HepG2 (cell line): ENCODE measurements around the gene SLCO2A1. TPM values are rescaled to one million over a fixed set of nuclear protein-coding genes. Genes with fewer than 3 reads are reported as not detected.

Experiments used
- CEBPG ChIP-seq: IDR thresholded peaks from 2 replicates; pipeline ENCODE4 v1.6.1; 2016
- CHD4 ChIP-seq: fragments of 200-600 bp; sonication (generic); IDR thresholded peaks from 2 replicates; pipeline ENCODE4 v1.7.0; 2017; ENCODE audit warnings: mild to moderate bottlenecking, low read length, borderline replicate concordance
- CTCF ChIP-seq: sonication (generic); formaldehyde crosslinking; IDR thresholded peaks from 2 replicates; pipeline ENCODE4 v1.5.0; 2020; ENCODE audit warnings: mild to moderate bottlenecking, missing genetic modification reagents, moderate library complexity
- IRF1 ChIP-seq: sonication (generic); formaldehyde crosslinking; IDR thresholded peaks from 2 replicates; pipeline ENCODE4 v1.4.0; 2020; ENCODE audit warnings: low read depth, mild to moderate bottlenecking, missing genetic modification reagents
- NR2F6 ChIP-seq, 2 experiments: IDR thresholded peaks; 2 replicates each; pipeline ENCODE4 v1.6.1; 2016; ENCODE audit warnings: antibody characterized with exemption in 1 of 2, mild to moderate bottlenecking in 1 of 2
- POLR2AphosphoS5 ChIP-seq: IDR thresholded peaks from 2 replicates; pipeline ENCODE4 v1.6.1; 2012; ENCODE audit warnings: low read depth, low read length
- SMC3 ChIP-seq: IDR thresholded peaks from 2 replicates; pipeline ENCODE4 v1.6.1; 2011; ENCODE audit warnings: low read length, improper control_type of control experiment
- STAG1 ChIP-seq: sonication (generic); formaldehyde crosslinking; IDR thresholded peaks from 2 replicates; pipeline ENCODE4 v1.4.0; 2020; ENCODE audit warnings: missing genetic modification reagents
- TFAP4 ChIP-seq: sonication (generic); IDR thresholded peaks from 2 replicates; pipeline ENCODE4 v1.6.1; 2016; ENCODE audit warnings: low read depth, borderline replicate concordance
- ZNF160 ChIP-seq: sonication (generic); formaldehyde crosslinking; IDR thresholded peaks from 2 replicates; pipeline ENCODE4 v1.8.0; 2022; ENCODE audit warnings: mild to moderate bottlenecking, inconsistent platforms, missing genetic modification reagents
- ZNF513 ChIP-seq: sonication (generic); formaldehyde crosslinking; conservative IDR thresholded peaks from 2 replicates; pipeline ENCODE4 v1.5.0; 2020; ENCODE audit warnings: missing genetic modification reagents
- ZNF646 ChIP-seq: sonication (generic); formaldehyde crosslinking; IDR thresholded peaks from 2 replicates; pipeline ENCODE4 v1.9.0; 2021; ENCODE audit warnings: mild to moderate bottlenecking, missing genetic modification reagents
- ZNF670 ChIP-seq: sonication (generic); formaldehyde crosslinking; IDR thresholded peaks from 2 replicates; pipeline ENCODE4 v1.8.0; 2022; ENCODE audit warnings: mild to moderate bottlenecking, missing genetic modification reagents, borderline replicate concordance
- polyA plus RNA-seq, 8 experiments: library from polyadenylated mRNA; depleted of rRNA in 3 of 8; stranded (reverse) in 7 of 8; unstranded in 1 of 8; fragments of >200 nt; fragmentation: Illumina TruSeq in 4 of 8; extraction: Trizol in 4 of 8; gene quantifications; 2 replicates each; pipeline versions ENCODE4 v1.2.1 to v1.2.3, GENCODE V29; 2011 to 2016; ENCODE audit warnings: low read depth in 4 of 8, missing spikeins in 1 of 8, mixed read lengths in 1 of 8; ENCODE audit not compliant: insufficient read depth in 1 of 8
- total RNA-seq, 5 experiments: library from RNA; depleted of rRNA; stranded (reverse); fragments of >200 nt; fragmentation: Illumina TruSeq; extraction: Trizol; gene quantifications; 2 replicates each; pipeline ENCODE4 v1.2.3, GENCODE V29; 2016; ENCODE audit warnings: low read depth in 1 of 5

SLCO2A1 gene
- total and polyA plus RNA-seq, 2 of the 13 experiments (the other 11 are each of a cell fraction or from before 2014, with no cell fraction given), result 0.04 TPM; not detected in 1

GRCh38 chr3:133930341-133930933 is 99.3 kb downstream of the SLCO2A1 start (continued):
- TF ChIP-seq CTCF (peak; percentile 68), SMC3 (peak; percentile 78), ZNF513 (no peak), ZNF646 (CRISPR knock-in tag) (no peak), POLR2AphosphoS5 (no peak), TFAP4 (no peak), ZNF160 (CRISPR knock-in tag) (no peak), ZNF670 (CRISPR knock-in tag) (no peak), STAG1 (CRISPR knock-in tag) (peak; percentile 78), CHD4 (no peak), CEBPG (peak; percentile 50), NR2F6 (IDR thresholded peaks at IDR 0.05) (no peak), NR2F6 (CRISPR knock-in tag; IDR thresholded peaks at IDR 0.05) (no peak), IRF1 (CRISPR knock-in tag) (no peak)
- TF ChIP-seq, all 625 proteins: peak for 5
